Endothelial cell of umbilical vein (primary cell): ENCODE measurements around the gene PRPH. TPM values are rescaled to one million over a fixed set of nuclear protein-coding genes. Genes with fewer than 3 reads are reported as not detected.

Experiments used
- BruUV-seq: library from RNA; stranded (reverse); fragments of 400-500 nt; replicated peaks from 2 replicates; lab custom pipeline; 2021; lab: Mats Ljungman, UMichigan
- CTCF ChIA-PET: fragments of 300-600, 350-600 bp; sonication (Branson Sonifier 250); formaldehyde crosslinking; loops from one replicate; lab custom pipeline; 2021; ENCODE audit warnings: antibody characterized with exemption, inconsistent platforms; lab: Charles Lee
- POLR2A ChIA-PET: fragments of 300-600, 350-600 bp; sonication (Branson Sonifier 250); formaldehyde crosslinking; loops from one replicate; lab custom pipeline; 2021; ENCODE audit warnings: antibody characterized with exemption, inconsistent platforms; lab: Charles Lee
- DNase-seq: peaks from one replicate; pipeline ENCODE4 v3.0.0-alpha.2; 2011; ENCODE audit warnings: low read depth, low spot score
- FAIRE-seq: peaks from 2 replicates; lab custom pipeline; 2011; peaks lifted over from hg19 to GRCh38; lab: Jason Lieb, UNC
- H2AFZ ChIP-seq: 2 replicates; pipeline ENCODE4 v1.6.0; 2012; ENCODE audit warnings: low read depth, low read length, control low read depth, inconsistent platforms
- H3K27ac ChIP-seq: 2 replicates; pipeline ENCODE4 v1.5.1; 2011; ENCODE audit warnings: low read depth, mild to moderate bottlenecking, control low read depth, low read length, moderate library complexity; ENCODE audit not compliant: insufficient read depth
- H3K27me3 ChIP-seq, 2 experiments: 2 replicates each; pipeline versions ENCODE4 v1.6.0 to v1.6.1; 2011; ENCODE audit warnings: low read length in 2 of 2, mixed read lengths in 1 of 2; ENCODE audit not compliant: control insufficient read depth in 2 of 2, insufficient read depth in 2 of 2
- H3K36me3 ChIP-seq, 2 experiments: 2 replicates in 1 of 2; 3 replicates in 1 of 2; pipeline ENCODE4 v1.5.1; 2011; ENCODE audit warnings: low read length in 2 of 2, mild to moderate bottlenecking in 1 of 2, moderate library complexity in 1 of 2; ENCODE audit not compliant: control insufficient read depth in 2 of 2, insufficient read depth in 2 of 2; ENCODE audit errors: extremely low read depth in 1 of 2
- H3K4me1 ChIP-seq: 3 replicates; pipeline ENCODE4 v1.5.1; 2011; ENCODE audit warnings: mild to moderate bottlenecking, low read length; ENCODE audit not compliant: control insufficient read depth, insufficient read depth; ENCODE audit errors: extremely low read depth
- H3K4me2 ChIP-seq: 2 replicates; pipeline ENCODE4 v1.6.1; 2011; ENCODE audit warnings: low read length, control low read depth, mixed read lengths; ENCODE audit not compliant: insufficient read depth
- H3K4me3 ChIP-seq, 3 experiments: fragments of 200-600 bp in 1 of 3; sonication (generic), shearing (Covaris generic) in 1 of 3; replicated peaks in 1 of 3; 2 replicates each; pipeline ENCODE4 v1.5.1; 2011 to 2016; ENCODE audit warnings: control low read depth in 3 of 3, low read length in 3 of 3, mild to moderate bottlenecking in 2 of 3, inconsistent platforms in 1 of 3, low read depth in 1 of 3, moderate library complexity in 1 of 3; ENCODE audit not compliant: insufficient read depth in 1 of 3
- H3K79me2 ChIP-seq: 2 replicates; pipeline ENCODE4 v1.6.0; 2012; ENCODE audit warnings: low read length, inconsistent platforms; ENCODE audit not compliant: control insufficient read depth, insufficient read depth
- H3K9ac ChIP-seq: replicated peaks from 2 replicates; pipeline ENCODE3; 2011; ENCODE audit warnings: low read length, control low read depth; ENCODE audit not compliant: insufficient read depth; ENCODE audit errors: extremely low read depth
- H3K9me1 ChIP-seq: replicated peaks from 3 replicates; pipeline ENCODE4 v1.6.0; 2011; ENCODE audit warnings: mild to moderate bottlenecking, low read length; ENCODE audit not compliant: control insufficient read depth, insufficient read depth; ENCODE audit errors: extremely low read depth
- H3K9me3 ChIP-seq: replicated peaks from 2 replicates; pipeline ENCODE4 v1.5.1; 2012; ENCODE audit warnings: low read length, inconsistent platforms; ENCODE audit not compliant: control insufficient read depth, insufficient read depth
- H4K20me1 ChIP-seq: replicated peaks from 2 replicates; pipeline ENCODE3; 2011; ENCODE audit warnings: mild to moderate bottlenecking, low read length; ENCODE audit not compliant: control insufficient read depth, insufficient read depth; ENCODE audit errors: extremely low read depth
- CTCF ChIP-seq, 2 donors: IDR thresholded peaks; 1 replicate in 1 of 2; 2 replicates in 1 of 2; pipeline ENCODE4 v1.5.1; 2011; ENCODE audit warnings: low read length in 2 of 2, mild to moderate bottlenecking in 2 of 2, moderate library complexity in 2 of 2, control low read depth in 1 of 2, inconsistent platforms in 1 of 2, low read depth in 1 of 2; ENCODE audit not compliant: insufficient read depth in 1 of 2; ENCODE audit errors: extremely low read depth in 1 of 2
- EZH2 ChIP-seq: IDR thresholded peaks from 2 replicates; pipeline ENCODE4 v1.6.1; 2012; ENCODE audit warnings: borderline replicate concordance, low read depth, mild to moderate bottlenecking, moderate library complexity, low read length, inconsistent platforms; ENCODE audit not compliant: severe bottlenecking
- FOS ChIP-seq: IDR thresholded peaks from 2 replicates; pipeline ENCODE4 v1.6.1; 2011; ENCODE audit warnings: mild to moderate bottlenecking, low read length, moderate library complexity, borderline replicate concordance; ENCODE audit not compliant: insufficient read depth
- GATA2 ChIP-seq: IDR thresholded peaks from 2 replicates; pipeline ENCODE4 v1.7.0; 2011; ENCODE audit warnings: low read depth, mild to moderate bottlenecking, moderate library complexity, mixed read lengths, low read length; ENCODE audit not compliant: insufficient read length, insufficient read depth
- JUN ChIP-seq: IDR thresholded peaks from 2 replicates; pipeline ENCODE4 v1.6.1; 2011; ENCODE audit warnings: borderline replicate concordance, low read depth; ENCODE audit not compliant: insufficient read length, insufficient read depth
- MAX ChIP-seq: IDR thresholded peaks from 2 replicates; pipeline ENCODE4 v1.6.1; 2011; ENCODE audit not compliant: insufficient read depth, insufficient read length
- MYC ChIP-seq: IDR thresholded peaks from one replicate; pipeline ENCODE4 v1.6.1; 2011; ENCODE audit warnings: mild to moderate bottlenecking, low read depth, low read length
- POLR2A ChIP-seq: IDR thresholded peaks from 2 replicates; pipeline ENCODE4 v1.6.1; 2012; ENCODE audit warnings: low read depth, mild to moderate bottlenecking, control low read depth, low read length
- POLR2AphosphoS5 ChIP-seq: IDR thresholded peaks from 2 replicates; pipeline ENCODE4 v1.6.1; 2012; ENCODE audit warnings: low read depth, mild to moderate bottlenecking, control low read depth, low read length, moderate library complexity; ENCODE audit not compliant: insufficient read depth
- dilution Hi-C: fragments of 300-500 bp; cut with MboI; formaldehyde crosslinking; loops from one replicate; pipeline ENCODE4 v1.15.0; 2019; ENCODE audit warnings: low sequenced_read_pairs; ENCODE audit not compliant: extremely low pct_ligation_motif_present
- intact Hi-C: fragments of 100-400 bp; cut with micrococcal nuclease; formaldehyde crosslinking; loops from one replicate; pipeline ENCODE4 v1.10.0; 2022
- polyA plus RNA-seq, 4 experiments: library from polyadenylated mRNA; depleted of rRNA in 3 of 4; stranded (reverse) in 3 of 4; unstranded in 1 of 4; fragments of >200 nt; gene quantifications; 2 replicates each; pipeline versions ENCODE4 v1.2.1 to v1.2.3, GENCODE V29; 2011 to 2012; ENCODE audit warnings: missing spikeins in 1 of 4
- total RNA-seq: library from RNA; stranded (reverse); gene quantifications from 2 replicates; pipeline ENCODE4 v1.2.3, GENCODE V29; 2021

PRPH gene
- total and polyA plus RNA-seq, 2 donors (not counting 3 experiments of a cell fraction or from before 2014, with no cell fraction given) = not detected

- FAIRE-seq = no peak
- POLR2A ChIA-PET = no interaction called here
These were observed 17.5 kb upstream of the PRPH start for GRCh38 chr12:49277466-49277865.

More at GRCh38 chr12:49277466-49277865, 17.5 kb upstream of the PRPH start:
- no peaks in the 10 kb centered on the region for H3K9me3 ChIP-seq
- H3K27ac ChIP-seq = no peak overlapping the region
- no peaks in the 10 kb centered on the region for H3K27me3 ChIP-seq
- BruUV-seq = no TSS peak
- no peaks in the 10 kb centered on the region for H4K20me1 ChIP-seq
- no peak overlapping the region for H3K9ac ChIP-seq
- dilution Hi-C loops = no loop called here
- no peaks in the 10 kb centered on the region for H3K4me1 ChIP-seq
- TF ChIP-seq MAX (no peak), EZH2 (no peak), GATA2 (no peak), JUN (no peak), FOS (no peak), CTCF (IDR thresholded peaks at IDR 0.05; ENCODE audit: extremely low read depth in 1 of 2, insufficient read depth in 1 of 2, low read depth in 1 of 2, low read length in 2 of 2) (no peak), POLR2AphosphoS5 (no peak), POLR2A (no peak), MYC (no peak)
- no peak for DNase-seq
- H2AFZ ChIP-seq = no peak overlapping the region
- intact Hi-C loops = no loop called here
- no peak overlapping the region for H3K4me3 ChIP-seq
- peaks cover 4 to 8% of the 10 kb centered on the region in 2 experiments for H3K36me3 ChIP-seq
- no peaks in the 10 kb centered on the region for H3K9me1 ChIP-seq
- no peak overlapping the region for H3K4me2 ChIP-seq
- no peaks in the 10 kb centered on the region for H3K79me2 ChIP-seq
- CTCF ChIA-PET = interaction anchor here (0.8 to 2.6 kb wide), 4 partner anchors 11 to 70 kb away, joined by 3 to 13 read pairs (median 4); no protein-coding TSS in a partner anchor
